Coronary artery (tissue), 2 donors: ENCODE results near the gene HEATR5A.

Source experiments
- DNase-seq: peaks from one replicate; pipeline ENCODE4 v3.0.0-alpha.2; 2017; ENCODE audit warnings: low spot score
- H3K27ac ChIP-seq, 2 donors: fragments of 200-600 bp; sonication (generic); one replicate each; pipeline ENCODE4 v1.5.1; 2016 to 2019
- H3K4me3 ChIP-seq: fragments of 200-600 bp; sonication (generic); 2 replicates; pipeline ENCODE4 v1.5.1; 2016; ENCODE audit warnings: mild to moderate bottlenecking, moderate library complexity
- CTCF ChIP-seq: fragments of 200-600 bp; sonication (generic); IDR thresholded peaks from one replicate; pipeline ENCODE4 v1.5.1; 2019; ENCODE audit warnings: antibody characterized with exemption

The HEATR5A gene

GRCh38 chr14:31411218-31411727 lies 9.1 kb downstream of the HEATR5A start:
- TF ChIP-seq CTCF: no peak
- Histone ChIP-seq H3K27ac (no peak overlapping the region), H3K4me3 (no peak overlapping the region)
- DNase-seq: no peak

GRCh38 chr14:31410048-31410650 lies 10.2 kb downstream of the HEATR5A start:
- Histone ChIP-seq H3K27ac (no peak overlapping the region), H3K4me3 (no peak overlapping the region)
- DNase-seq: no peak
- TF ChIP-seq CTCF: no peak

GRCh38 chr14:31408421-31408820 lies 11.9 kb downstream of the HEATR5A start:
- no peak for DNase-seq
- H3K27ac ChIP-seq: no peak overlapping the region
- no peak overlapping the region for H3K4me3 ChIP-seq
- TF ChIP-seq CTCF: no peak

GRCh38 chr14:31405599-31406232 lies 14.6 kb downstream of the HEATR5A start:
- no peak for TF ChIP-seq CTCF
- Histone ChIP-seq H3K4me3 (no peak overlapping the region), H3K27ac (no peak overlapping the region)
- no peak for DNase-seq

GRCh38 chr14:31405106-31405505 lies 15.2 kb downstream of the HEATR5A start:
- no peak overlapping the region for H3K4me3 ChIP-seq
- no peak overlapping the region for H3K27ac ChIP-seq
- no peak for TF ChIP-seq CTCF
- no peak for DNase-seq

GRCh38 chr14:31403707-31404106 lies 16.6 kb downstream of the HEATR5A start:
- DNase-seq: no peak
- H3K27ac ChIP-seq: no peak overlapping the region
- TF ChIP-seq CTCF: no peak
- no peak overlapping the region for H3K4me3 ChIP-seq
